HEK293T (cell line): Measurements from ENCODE around the gene ZNF644.
"Not testable (repeated sequence)": the region's sequence is repeated elsewhere in the genome, so short reads cannot be mapped to it uniquely, and the experiment has no call there.

Experiments used
- CTCF ChIA-PET: fragments of 350-600 bp; formaldehyde crosslinking; extraction: SDS; loops from one replicate; lab custom pipeline; 2021; ENCODE audit warnings: antibody characterized with exemption, inconsistent platforms; lab: Yijun Ruan, JAX
- POLR2A ChIA-PET: fragments of 350-600 bp; formaldehyde crosslinking; extraction: SDS; loops from one replicate; lab custom pipeline; 2020; ENCODE audit warnings: antibody characterized with exemption, inconsistent platforms; lab: Yijun Ruan, JAX
- DNase-seq: peaks from one replicate; pipeline ENCODE4 v3.0.0; 2012; ENCODE audit warnings: mixed read lengths; ENCODE audit errors: extremely low spot score
- ARNT ChIP-seq: fragments of 450-650 bp; IDR thresholded peaks from 2 replicates; pipeline ENCODE4 v1.6.1; 2017; ENCODE audit warnings: mild to moderate bottlenecking
- BHLHE40 ChIP-seq: fragments of 450-650 bp; IDR thresholded peaks from 2 replicates; pipeline ENCODE4 v1.6.1; 2016; ENCODE audit warnings: mild to moderate bottlenecking, moderate library complexity, borderline replicate concordance
- CTBP1 ChIP-seq: fragments of 450-650 bp; IDR thresholded peaks from 2 replicates; pipeline ENCODE4 v1.6.1; 2016; ENCODE audit warnings: borderline replicate concordance
- ELF4 ChIP-seq: fragments of 450-650 bp; IDR thresholded peaks from 2 replicates; pipeline ENCODE4 v1.6.1; 2017; ENCODE audit warnings: antibody characterized with exemption
- FOXA1 ChIP-seq: fragments of 450-650 bp; IDR thresholded peaks from 2 replicates; pipeline ENCODE4 v1.6.1; 2016; ENCODE audit warnings: mild to moderate bottlenecking
- FOXK2 ChIP-seq: fragments of 450-650 bp; IDR thresholded peaks from 2 replicates; pipeline ENCODE4 v1.6.1; 2016; ENCODE audit warnings: mild to moderate bottlenecking
- FOXM1 ChIP-seq: fragments of 450-650 bp; IDR thresholded peaks from 2 replicates; pipeline ENCODE4 v1.6.1; 2017; ENCODE audit warnings: mild to moderate bottlenecking, borderline replicate concordance
- HDGF ChIP-seq: fragments of 450-650 bp; IDR thresholded peaks from 2 replicates; pipeline ENCODE4 v1.6.1; 2017; ENCODE audit warnings: antibody characterized with exemption, borderline replicate concordance
- L3MBTL2 ChIP-seq: fragments of 450-650 bp; conservative IDR thresholded peaks from 2 replicates; pipeline ENCODE4 v1.6.1; 2016; ENCODE audit warnings: mild to moderate bottlenecking
- LEF1 ChIP-seq: fragments of 450-650 bp; IDR thresholded peaks from 2 replicates; pipeline ENCODE4 v1.6.1; 2017; ENCODE audit warnings: mild to moderate bottlenecking, borderline replicate concordance
- NFRKB ChIP-seq: fragments of 450-650 bp; IDR thresholded peaks from 2 replicates; pipeline ENCODE4 v1.6.1; 2016; ENCODE audit warnings: mild to moderate bottlenecking, moderate library complexity
- SP1 ChIP-seq: fragments of 450-650 bp; IDR thresholded peaks from 2 replicates; pipeline ENCODE4 v1.6.1; 2017
- SUZ12 ChIP-seq: fragments of 450-650 bp; IDR thresholded peaks from 2 replicates; pipeline ENCODE4 v1.6.1; 2016; ENCODE audit warnings: mild to moderate bottlenecking
- TARDBP ChIP-seq: fragments of 450-650 bp; IDR thresholded peaks from 2 replicates; pipeline ENCODE4 v1.6.1; 2016
- ZNF384 ChIP-seq: fragments of 450-650 bp; IDR thresholded peaks from 2 replicates; pipeline ENCODE4 v1.6.1; 2016
- TF ChIP-seq, protein P1 (sequence below): fragments of 450-650 bp; IDR thresholded peaks from 2 replicates; pipeline ENCODE4 v1.6.1; 2016

Gene ZNF644

DNA sequence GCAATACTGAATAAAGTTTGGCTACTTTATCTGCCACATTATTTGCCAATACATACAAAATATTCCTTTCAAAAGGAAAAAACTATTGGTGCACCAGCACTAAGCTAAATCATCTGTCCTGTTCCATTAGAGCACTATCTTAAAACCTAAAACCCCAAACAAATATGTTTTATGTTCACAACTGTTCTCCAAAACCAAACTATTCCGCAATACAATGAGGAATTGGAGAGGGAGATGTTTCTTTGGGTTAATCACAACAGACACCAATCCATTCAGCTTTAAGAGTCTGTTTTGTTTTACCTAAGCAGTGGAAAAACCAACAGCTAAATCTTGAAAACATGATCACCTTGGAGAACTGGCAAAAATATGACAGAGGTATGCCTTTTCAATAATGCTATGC, 85.1 kb downstream of the ZNF644 start:
- POLR2A ChIA-PET, result no interaction called here
- CTCF ChIA-PET, result no interaction called here
- DNase-seq, result no peak
- TF ChIP-seq ELF4, result no peak
- no peak for TF ChIP-seq FOXM1
- TF ChIP-seq SUZ12, result no peak
- TF ChIP-seq ZNF384, result no peak
- no peak for TF ChIP-seq SP1
- no peak for TF ChIP-seq CTBP1
- no peak for TF ChIP-seq FOXK2
- no peak for TF ChIP-seq L3MBTL2
- no peak for TF ChIP-seq ARNT
- TF ChIP-seq FOXA1, result no peak
- no peak for TF ChIP-seq TARDBP
- TF ChIP-seq NFRKB, result no peak
- no peak for TF ChIP-seq HDGF
- TF ChIP-seq LEF1, result no peak

DNA sequence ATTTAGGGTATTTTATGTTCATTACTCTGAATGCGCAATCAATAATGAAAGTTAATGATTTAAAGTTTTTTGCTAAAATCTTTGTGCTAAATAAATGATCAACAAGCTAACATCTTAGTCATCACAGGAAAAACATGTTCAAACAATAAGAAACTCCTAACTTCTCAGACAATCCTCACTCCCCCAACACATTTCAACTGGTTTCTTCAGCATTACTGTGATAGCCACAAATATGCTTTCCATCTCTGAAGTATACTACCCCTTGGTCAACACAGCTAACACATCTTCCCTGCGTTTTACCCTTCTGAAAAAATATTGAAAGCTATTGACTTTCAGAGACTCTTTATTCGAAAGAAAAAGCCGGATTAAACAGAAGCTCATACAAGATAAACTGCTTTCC, 85.8 kb downstream of the ZNF644 start:
- no peak for DNase-seq
- TF ChIP-seq L3MBTL2 (no peak), ELF4 (no peak), ZNF384 (no peak), NFRKB (no peak), SUZ12 (no peak), LEF1 (no peak)
- TF ChIP-seq, protein P1, sequence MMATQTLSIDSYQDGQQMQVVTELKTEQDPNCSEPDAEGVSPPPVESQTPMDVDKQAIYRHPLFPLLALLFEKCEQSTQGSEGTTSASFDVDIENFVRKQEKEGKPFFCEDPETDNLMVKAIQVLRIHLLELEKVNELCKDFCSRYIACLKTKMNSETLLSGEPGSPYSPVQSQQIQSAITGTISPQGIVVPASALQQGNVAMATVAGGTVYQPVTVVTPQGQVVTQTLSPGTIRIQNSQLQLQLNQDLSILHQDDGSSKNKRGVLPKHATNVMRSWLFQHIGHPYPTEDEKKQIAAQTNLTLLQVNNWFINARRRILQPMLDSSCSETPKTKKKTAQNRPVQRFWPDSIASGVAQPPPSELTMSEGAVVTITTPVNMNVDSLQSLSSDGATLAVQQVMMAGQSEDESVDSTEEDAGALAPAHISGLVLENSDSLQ, result no peak
- CTCF ChIA-PET, result no interaction called here
- POLR2A ChIA-PET, result no interaction called here

DNA sequence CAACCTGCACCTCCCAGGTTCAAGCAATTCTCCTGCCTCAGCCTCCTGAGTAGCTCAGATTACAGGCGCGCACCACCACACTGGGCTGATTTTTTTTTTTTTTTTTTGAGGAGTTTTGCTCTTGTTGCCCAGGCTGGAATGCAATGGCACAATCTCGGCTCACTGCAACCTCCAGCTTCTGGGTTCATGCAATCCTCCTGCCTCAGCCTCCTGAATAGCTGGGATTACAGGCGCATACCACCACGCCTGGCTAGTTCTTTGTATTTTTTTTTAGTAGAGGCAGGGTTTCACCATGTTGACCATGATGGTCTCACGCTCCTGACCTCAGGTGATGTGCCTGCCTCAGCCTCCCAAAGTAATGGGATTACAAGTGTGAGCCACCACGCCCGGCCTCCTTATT, 93.6 kb downstream of the ZNF644 start:
- DNase-seq, CTCF ChIA-PET: not testable (repeated sequence)
- POLR2A ChIA-PET, result interaction anchor here (0.9 kb wide), 1 partner anchor 93 kb away, joined by 3 read pairs; the partner anchor contains the start of gene ZNF644

DNA sequence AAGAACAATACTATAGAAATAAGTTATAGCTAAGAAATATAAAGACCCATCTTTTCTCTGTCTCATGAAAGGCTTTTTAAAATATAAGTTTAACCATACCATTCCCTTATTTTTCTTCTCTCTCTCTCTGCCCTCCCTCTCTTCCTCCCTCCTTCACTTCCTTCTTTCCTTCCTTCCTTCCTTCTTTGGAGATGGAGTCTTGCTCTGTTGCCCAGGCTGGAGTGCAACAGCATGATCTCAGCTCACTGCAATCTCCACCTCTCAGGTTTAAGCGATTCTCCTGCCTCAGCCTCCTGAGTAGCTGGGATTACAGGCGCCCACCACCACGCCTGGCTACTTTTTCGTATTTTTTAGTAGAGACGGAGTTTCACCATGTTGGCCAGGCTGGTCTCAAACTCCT, 94.2 kb downstream of the ZNF644 start:
- POLR2A ChIA-PET, DNase-seq, CTCF ChIA-PET: not testable (repeated sequence)

DNA sequence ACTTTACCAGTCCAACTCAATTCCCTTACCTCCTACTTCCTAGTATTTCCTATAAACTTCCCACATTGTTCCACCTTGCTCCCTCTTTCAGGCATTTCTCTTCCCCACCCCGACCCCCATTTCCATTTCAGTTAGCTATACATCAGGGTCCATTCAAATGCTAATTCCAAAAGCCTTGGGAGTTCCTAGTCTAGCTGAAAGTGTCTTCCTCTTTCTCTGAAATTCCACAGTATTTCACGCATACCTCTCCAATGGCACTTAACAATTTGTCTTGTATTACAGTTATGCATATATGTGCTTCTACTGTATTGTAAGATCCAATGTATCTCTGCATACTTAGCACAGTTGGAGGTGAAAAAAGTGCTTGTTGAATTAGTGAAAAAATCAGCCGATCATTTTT, 94.9 kb downstream of the ZNF644 start:
- ChIA-PET POLR2A (no interaction called here), CTCF (interaction anchor here (0.7 kb wide), 1 partner anchor 105 kb away, joined by 3 read pairs; no protein-coding TSS in a partner anchor)
- DNase-seq, result no peak
- TF ChIP-seq SP1 (no peak), L3MBTL2 (no peak), ELF4 (no peak), ARNT (no peak), BHLHE40 (no peak), CTBP1 (no peak), TARDBP (no peak), LEF1 (no peak), HDGF (no peak), NFRKB (no peak), FOXM1 (no peak), FOXK2 (no peak), FOXA1 (no peak), ZNF384 (no peak), SUZ12 (no peak)
- TF ChIP-seq, protein P1, result no peak

DNA sequence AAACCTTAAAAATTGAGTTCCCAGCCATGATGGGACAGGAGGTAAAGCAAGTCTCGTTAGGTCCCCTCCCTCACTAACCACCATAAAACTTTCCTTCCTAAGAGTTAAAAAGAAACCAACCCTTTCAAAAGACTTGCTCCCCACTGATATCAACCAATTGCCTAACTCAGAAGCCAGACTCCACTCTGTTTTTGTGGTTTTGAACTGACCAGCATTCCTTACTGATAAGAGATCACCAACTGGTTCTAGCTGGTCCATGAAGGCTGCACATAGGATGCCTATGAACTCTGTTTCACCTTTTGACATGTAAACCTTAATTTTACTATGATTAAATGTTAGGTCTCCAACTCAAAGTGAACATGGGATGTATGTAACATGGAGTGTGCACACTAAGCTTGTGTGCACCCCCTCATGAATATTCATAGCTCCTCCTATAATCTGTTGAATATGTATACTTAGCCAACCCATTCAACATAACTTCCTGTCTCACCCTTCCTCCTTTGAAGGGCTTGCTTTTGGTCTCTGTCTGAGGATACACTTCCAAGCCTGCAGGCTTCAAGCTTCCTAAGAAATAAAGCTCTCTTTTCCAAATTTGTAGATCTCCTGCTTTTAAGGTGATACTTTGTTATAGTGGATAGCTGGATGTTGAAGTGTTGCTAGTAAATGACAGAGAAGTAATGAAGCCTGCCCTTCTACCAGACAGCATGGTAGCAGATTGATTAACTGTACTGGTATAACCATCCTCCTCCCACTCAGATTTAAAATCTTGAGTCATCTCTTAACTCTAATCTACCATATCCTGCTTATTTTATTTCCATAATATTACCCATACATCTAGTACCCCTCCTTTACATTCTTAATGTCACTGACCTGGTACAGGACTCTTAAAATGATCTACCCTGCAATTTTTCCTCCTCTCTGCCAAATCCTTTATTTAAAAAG, 95.6 kb downstream of the ZNF644 start:
- TF ChIP-seq BHLHE40 (no peak), NFRKB (no peak), HDGF (no peak), ARNT (no peak), FOXM1 (no peak), TARDBP (no peak), CTBP1 (no peak), LEF1 (no peak), FOXA1 (no peak), FOXK2 (no peak)
- TF ChIP-seq, protein P1, result no peak
- CTCF ChIA-PET, result interaction anchor here (0.7 kb wide), 1 partner anchor 106 kb away, joined by 3 read pairs; no protein-coding TSS in a partner anchor
- POLR2A ChIA-PET, result interaction anchor here (0.6 kb wide), 1 partner anchor 167 kb away, joined by 3 read pairs; no protein-coding TSS in a partner anchor
- peak; percentile 17 for DNase-seq

DNA sequence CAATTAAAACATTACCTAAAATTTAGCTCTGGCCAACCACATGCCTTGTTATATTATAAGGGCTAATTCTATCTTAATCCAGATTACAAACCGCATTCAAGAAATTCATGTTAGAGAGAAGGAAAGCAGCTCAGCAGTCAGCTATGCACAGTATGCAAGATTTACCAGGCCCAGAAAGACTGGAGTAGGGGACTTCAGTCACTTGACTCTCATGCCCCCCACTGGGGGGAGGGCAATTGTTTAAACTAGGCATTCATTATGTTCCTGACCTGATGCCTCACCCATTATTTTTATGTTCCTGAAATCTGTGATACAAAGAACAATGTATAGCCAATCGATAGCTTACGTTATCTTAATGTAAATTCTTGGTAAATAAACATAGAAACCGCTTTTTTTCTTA, 96.9 kb downstream of the ZNF644 start:
- POLR2A ChIA-PET, result no interaction called here
- TF ChIP-seq NFRKB (no peak), FOXA1 (no peak), HDGF (no peak), TARDBP (no peak), LEF1 (no peak), L3MBTL2 (no peak), ARNT (no peak), CTBP1 (no peak), BHLHE40 (no peak), FOXK2 (no peak), SP1 (no peak), SUZ12 (no peak)
- TF ChIP-seq, protein P1, result no peak
- peak; percentile 28 for DNase-seq
- CTCF ChIA-PET, result no interaction called here
